HG02571 (cell line): ENCODE results near the gene DARS2.
A peak's percentile ranks its signal among the peaks of the same experiment; 100 is the strongest.
"Not testable (repeated sequence)": the region's sequence is repeated elsewhere in the genome, so short reads cannot be mapped to it uniquely, and the experiment has no call there.

ENCODE experiments used
- ATAC-seq: cut with Tn5 transposase; IDR thresholded peaks from one replicate; pipeline ENCODE4 v1.9.1; 2021; ENCODE audit warnings: mild to moderate bottlenecking, moderate library complexity; ENCODE audit not compliant: unreplicated experiment

Gene DARS2

GRCh38 chr1:173824315-173825081 is at the start of gene DARS2, which contains the start of gene CENPL:
Gene DARS2 (plus strand): TSS chr1:173824673. CDS start chr1:173825230, 557 bp downstream.
Gene CENPL (minus strand): TSS chr1:173824883. CDS start chr1:173811299, 13,584 bp downstream.
- ATAC-seq = peak; percentile 90

GRCh38 chr1:173775578-173776226 is 48.8 kb upstream of the DARS2 start:
- no peak for ATAC-seq

- ATAC-seq = no peak
Measured at GRCh38 chr1:173779936-173780335, 44.5 kb upstream of the DARS2 start.

GRCh38 chr1:173784997-173785396 is 39.5 kb upstream of the DARS2 start:
- no peak for ATAC-seq

GRCh38 chr1:173789841-173790240 is 34.6 kb upstream of the DARS2 start:
- ATAC-seq = no peak

- ATAC-seq = no peak
Measured at GRCh38 chr1:173798078-173798477, 26.4 kb upstream of the DARS2 start.

GRCh38 chr1:173799995-173800394 is 24.5 kb upstream of the DARS2 start:
- ATAC-seq = not testable (repeated sequence)

- no peak for ATAC-seq
Measured at GRCh38 chr1:173802961-173803360, 21.5 kb upstream of the DARS2 start.

GRCh38 chr1:173813654-173814053 is 10.8 kb upstream of the DARS2 start:
- ATAC-seq = not testable (repeated sequence)

- no peak for ATAC-seq
Measured at GRCh38 chr1:173818459-173818858, 6.0 kb upstream of the DARS2 start.

GRCh38 chr1:173821680-173822079 is 2.8 kb upstream of the DARS2 start:
- ATAC-seq = no peak

GRCh38 chr1:173823781-173824314 is 625 bp upstream of the DARS2 start:
- ATAC-seq = peak; percentile 33

GRCh38 chr1:173827611-173828010 is 3.1 kb downstream of the DARS2 start:
- ATAC-seq = no peak

- ATAC-seq = no peak
Measured at GRCh38 chr1:173832748-173833147, 8.3 kb downstream of the DARS2 start.

- ATAC-seq = no peak
Measured at GRCh38 chr1:173852105-173852504, 27.6 kb downstream of the DARS2 start.

- no peak for ATAC-seq
Measured at GRCh38 chr1:173853074-173853473, 28.6 kb downstream of the DARS2 start.

- ATAC-seq = no peak
Measured at GRCh38 chr1:173856014-173856413, 31.5 kb downstream of the DARS2 start.

GRCh38 chr1:173856903-173857302 is 32.4 kb downstream of the DARS2 start:
- no peak for ATAC-seq

GRCh38 chr1:173857363-173857917 is 33.0 kb downstream of the DARS2 start:
- ATAC-seq = no peak

- not testable (repeated sequence) for ATAC-seq
Measured at GRCh38 chr1:173859547-173859946, 35.1 kb downstream of the DARS2 start.

GRCh38 chr1:173860065-173860464 is 35.6 kb downstream of the DARS2 start:
- ATAC-seq = no peak

GRCh38 chr1:173861731-173862145 is 37.3 kb downstream of the DARS2 start:
- ATAC-seq = no peak
